Astrocyte (in vitro differentiated cells and primary cell): ENCODE data around the gene ACSL6.

Experiments used
- EZH2 ChIP-seq: IDR thresholded peaks from 2 replicates; pipeline ENCODE4 v1.6.1; 2012; ENCODE audit warnings: mild to moderate bottlenecking, low read length, inconsistent platforms; ENCODE audit not compliant: insufficient read depth
- TF ChIP-seq, protein P1 (sequence below): IDR thresholded peaks from 2 replicates; pipeline ENCODE4 v1.5.1; 2011; ENCODE audit warnings: low read depth, mild to moderate bottlenecking, inconsistent platforms, low read length, moderate library complexity; ENCODE audit not compliant: insufficient read depth

DNA sequence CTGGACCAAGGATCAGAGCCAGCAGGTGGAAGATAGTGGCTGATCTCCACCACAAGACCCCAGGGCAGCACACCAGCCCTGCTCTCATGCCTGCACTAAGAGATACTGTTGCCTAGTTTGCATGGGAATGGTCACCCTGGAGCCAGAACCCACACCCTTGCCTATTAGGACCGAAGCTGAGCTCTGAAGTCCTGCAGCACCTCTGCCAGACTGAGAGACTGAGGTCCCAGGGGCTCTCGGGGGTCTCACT lies 11.3 kb downstream of the ACSL6 start:
- TF ChIP-seq, protein P1, sequence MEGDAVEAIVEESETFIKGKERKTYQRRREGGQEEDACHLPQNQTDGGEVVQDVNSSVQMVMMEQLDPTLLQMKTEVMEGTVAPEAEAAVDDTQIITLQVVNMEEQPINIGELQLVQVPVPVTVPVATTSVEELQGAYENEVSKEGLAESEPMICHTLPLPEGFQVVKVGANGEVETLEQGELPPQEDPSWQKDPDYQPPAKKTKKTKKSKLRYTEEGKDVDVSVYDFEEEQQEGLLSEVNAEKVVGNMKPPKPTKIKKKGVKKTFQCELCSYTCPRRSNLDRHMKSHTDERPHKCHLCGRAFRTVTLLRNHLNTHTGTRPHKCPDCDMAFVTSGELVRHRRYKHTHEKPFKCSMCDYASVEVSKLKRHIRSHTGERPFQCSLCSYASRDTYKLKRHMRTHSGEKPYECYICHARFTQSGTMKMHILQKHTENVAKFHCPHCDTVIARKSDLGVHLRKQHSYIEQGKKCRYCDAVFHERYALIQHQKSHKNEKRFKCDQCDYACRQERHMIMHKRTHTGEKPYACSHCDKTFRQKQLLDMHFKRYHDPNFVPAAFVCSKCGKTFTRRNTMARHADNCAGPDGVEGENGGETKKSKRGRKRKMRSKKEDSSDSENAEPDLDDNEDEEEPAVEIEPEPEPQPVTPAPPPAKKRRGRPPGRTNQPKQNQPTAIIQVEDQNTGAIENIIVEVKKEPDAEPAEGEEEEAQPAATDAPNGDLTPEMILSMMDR, result no peak
- no peak for TF ChIP-seq EZH2
